HG03342 (cell line): ENCODE measurements around the gene CRYBB1.
"Not testable (repeated sequence)": the region's sequence is repeated elsewhere in the genome, so short reads cannot be mapped to it uniquely, and the experiment has no call there.

Experiments used
- ATAC-seq: cut with Tn5 transposase; IDR thresholded peaks from one replicate; pipeline ENCODE4 v1.9.1; 2021; ENCODE audit warnings: mild to moderate bottlenecking, moderate library complexity; ENCODE audit not compliant: unreplicated experiment

Gene CRYBB1

GRCh38 chr22:26642465-26643417, 24.9 kb upstream of the CRYBB1 start:
- no peak for ATAC-seq

GRCh38 chr22:26636296-26636695, 18.5 kb upstream of the CRYBB1 start:
- ATAC-seq, result no peak

GRCh38 chr22:26635117-26635516, 17.3 kb upstream of the CRYBB1 start:
- ATAC-seq, result no peak

GRCh38 chr22:26634189-26634588, 16.4 kb upstream of the CRYBB1 start:
- no peak for ATAC-seq

GRCh38 chr22:26632422-26633155, 14.8 kb upstream of the CRYBB1 start:
- no peak for ATAC-seq

- no peak for ATAC-seq
Measured at GRCh38 chr22:26631282-26631681, 13.5 kb upstream of the CRYBB1 start.

- no peak for ATAC-seq
Measured at GRCh38 chr22:26629988-26630761, 12.3 kb upstream of the CRYBB1 start.

GRCh38 chr22:26624803-26625202, 7.0 kb upstream of the CRYBB1 start:
- ATAC-seq, result no peak

- no peak for ATAC-seq
Measured at GRCh38 chr22:26623984-26624383, 6.2 kb upstream of the CRYBB1 start.

GRCh38 chr22:26621663-26622062, 3.8 kb upstream of the CRYBB1 start, which contains the start of gene CRYBA4:
CRYBA4 (plus strand) TSS chr22:26621963; CDS start chr22:26622597, 634 bp downstream.
- ATAC-seq, result no peak

GRCh38 chr22:26620197-26620596, 2.4 kb upstream of the CRYBB1 start:
- no peak for ATAC-seq

- no peak for ATAC-seq
Measured at GRCh38 chr22:26619510-26619909, 1.7 kb upstream of the CRYBB1 start.

- ATAC-seq, result no peak
Measured at GRCh38 chr22:26618455-26618854, 628 bp upstream of the CRYBB1 start.

- no peak for ATAC-seq
Measured at GRCh38 chr22:26616650-26617049, 1.2 kb downstream of the CRYBB1 start.

- no peak for ATAC-seq
Measured at GRCh38 chr22:26615830-26616435, 1.9 kb downstream of the CRYBB1 start.

- no peak for ATAC-seq
Measured at GRCh38 chr22:26615149-26615548, 2.7 kb downstream of the CRYBB1 start.

GRCh38 chr22:26614322-26614721, 3.5 kb downstream of the CRYBB1 start:
- ATAC-seq, result no peak

GRCh38 chr22:26613753-26614152, 4.1 kb downstream of the CRYBB1 start:
- ATAC-seq, result not testable (repeated sequence)

GRCh38 chr22:26612652-26613051, 5.2 kb downstream of the CRYBB1 start:
- no peak for ATAC-seq

- no peak for ATAC-seq
Measured at GRCh38 chr22:26610996-26611395, 6.8 kb downstream of the CRYBB1 start.
